DND-41 (cell line): Measurements from ENCODE around the gene METTL13.

Experiments used
- ATAC-seq: fragments of 200-7000 bp; cut with Tn5 transposase; 3 replicates; pipeline ENCODE4 v1.9.1; 2021; ENCODE audit warnings: low read depth; ENCODE audit not compliant: insufficient read depth
- DNase-seq: peaks from one replicate; pipeline ENCODE4 v3.0.0-alpha.2; 2020
- H2AFZ ChIP-seq: 2 replicates; pipeline ENCODE4 v1.6.0; 2012; ENCODE audit warnings: low read depth, low read length
- H3K27ac ChIP-seq: 2 replicates; pipeline ENCODE4 v1.5.1; 2012; ENCODE audit warnings: low read length, inconsistent platforms
- H3K27me3 ChIP-seq: fragments of 200-600 bp; sonication (generic); 2 replicates; pipeline ENCODE4 v1.6.0; 2012; ENCODE audit warnings: low read length, mild to moderate bottlenecking, inconsistent platforms; ENCODE audit not compliant: insufficient read depth, poor library complexity
- H3K36me3 ChIP-seq: 2 replicates; pipeline ENCODE4 v1.5.1; 2012; ENCODE audit warnings: low read length, inconsistent platforms; ENCODE audit not compliant: insufficient read depth
- H3K4me1 ChIP-seq: 2 replicates; pipeline ENCODE4 v1.5.1; 2012; ENCODE audit warnings: mild to moderate bottlenecking, low read length; ENCODE audit not compliant: insufficient read depth
- H3K4me2 ChIP-seq: 2 replicates; pipeline ENCODE4 v1.6.0; 2012; ENCODE audit warnings: mild to moderate bottlenecking, moderate library complexity, low read length, inconsistent platforms; ENCODE audit not compliant: insufficient read depth
- H3K4me3 ChIP-seq, 2 experiments: fragments of 200-600 bp in 1 of 2; shearing (Covaris generic) in 1 of 2; 2 replicates each; pipeline ENCODE4 v1.5.1; 2012 to 2016; ENCODE audit warnings: inconsistent platforms in 2 of 2, low read length in 2 of 2, mild to moderate bottlenecking in 2 of 2, low read depth in 1 of 2, moderate library complexity in 1 of 2
- H3K79me2 ChIP-seq: 2 replicates; pipeline ENCODE4 v1.6.0; 2012; ENCODE audit warnings: low read length, inconsistent platforms; ENCODE audit not compliant: insufficient read depth
- H3K9ac ChIP-seq: 2 replicates; pipeline ENCODE4 v1.6.0; 2012; ENCODE audit warnings: low read depth, mild to moderate bottlenecking, inconsistent platforms, low read length, moderate library complexity
- H3K9me3 ChIP-seq: 2 replicates; pipeline ENCODE4 v1.5.1; 2012; ENCODE audit warnings: low read length, moderate library complexity, mild to moderate bottlenecking, inconsistent platforms; ENCODE audit not compliant: insufficient read depth, severe bottlenecking
- H4K20me1 ChIP-seq: 2 replicates; pipeline ENCODE4 v1.6.0; 2012; ENCODE audit warnings: low read length; ENCODE audit not compliant: insufficient read depth
- CTCF ChIP-seq: IDR thresholded peaks from 2 replicates; pipeline ENCODE4 v1.5.1; 2012; ENCODE audit warnings: borderline replicate concordance, low read length, moderate library complexity, mild to moderate bottlenecking; ENCODE audit not compliant: poor library complexity, severe bottlenecking; ENCODE audit errors: extremely low read depth
- EZH2 ChIP-seq: IDR thresholded peaks from 3 replicates; pipeline ENCODE4 v1.6.1; 2012; ENCODE audit warnings: borderline replicate concordance, low read depth, mild to moderate bottlenecking, moderate library complexity, low read length, inconsistent platforms; ENCODE audit not compliant: severe bottlenecking

METTL13 gene

GRCh38 chr1:171744986-171745385 is 36.5 kb upstream of the METTL13 start:
- TF ChIP-seq CTCF (no peak), EZH2 (no peak)
- Histone ChIP-seq H4K20me1 (no peaks in the 10 kb centered on the region), H3K9me3 (no peaks in the 10 kb centered on the region), H3K9ac (no peak overlapping the region), H3K36me3 (no peaks in the 10 kb centered on the region), H2AFZ (no peak overlapping the region), H3K4me3 (no peak overlapping the region), H3K79me2 (peaks cover 22% of the 10 kb centered on the region), H3K27me3 (no peaks in the 10 kb centered on the region), H3K4me2 (no peak overlapping the region), H3K27ac (no peak overlapping the region), H3K4me1 (peaks cover 26% of the 10 kb centered on the region)
- no peak for DNase-seq
- no peak for ATAC-seq

GRCh38 chr1:171748651-171749050 is 32.8 kb upstream of the METTL13 start:
- Histone ChIP-seq H3K4me1 (peaks cover 3% of the 10 kb centered on the region), H3K79me2 (no peaks in the 10 kb centered on the region), H3K9me3 (no peaks in the 10 kb centered on the region), H3K9ac (no peak overlapping the region), H3K27me3 (no peaks in the 10 kb centered on the region), H3K4me2 (no peak overlapping the region), H3K36me3 (no peaks in the 10 kb centered on the region), H4K20me1 (no peaks in the 10 kb centered on the region), H2AFZ (no peak overlapping the region), H3K27ac (no peak overlapping the region), H3K4me3 (no peak overlapping the region)
- DNase-seq (no peak), ATAC-seq (no peak)
- TF ChIP-seq EZH2 (no peak), CTCF (no peak)

GRCh38 chr1:171751221-171751620 is 30.2 kb upstream of the METTL13 start:
- Histone ChIP-seq H3K4me2 (no peak overlapping the region), H2AFZ (no peak overlapping the region), H3K9me3 (no peaks in the 10 kb centered on the region), H3K79me2 (no peaks in the 10 kb centered on the region), H3K4me3 (no peak overlapping the region), H3K36me3 (no peaks in the 10 kb centered on the region), H4K20me1 (no peaks in the 10 kb centered on the region), H3K4me1 (no peaks in the 10 kb centered on the region), H3K27ac (no peak overlapping the region), H3K9ac (no peak overlapping the region), H3K27me3 (no peaks in the 10 kb centered on the region)
- no peak for TF ChIP-seq EZH2
- TF ChIP-seq CTCF: no peak
- DNase-seq: no peak
- no peak for ATAC-seq

GRCh38 chr1:171753182-171753581 is 28.3 kb upstream of the METTL13 start:
- H3K9me3 ChIP-seq: no peaks in the 10 kb centered on the region
- no peaks in the 10 kb centered on the region for H3K36me3 ChIP-seq
- TF ChIP-seq CTCF (no peak), EZH2 (no peak)
- no peak overlapping the region for H3K9ac ChIP-seq
- no peak overlapping the region for H2AFZ ChIP-seq
- no peaks in the 10 kb centered on the region for H3K27me3 ChIP-seq
- no peaks in the 10 kb centered on the region for H3K79me2 ChIP-seq
- H4K20me1 ChIP-seq: no peaks in the 10 kb centered on the region
- no peak overlapping the region for H3K27ac ChIP-seq
- no peaks in the 10 kb centered on the region for H3K4me1 ChIP-seq
- H3K4me3 ChIP-seq: no peak overlapping the region
- ATAC-seq (no peak), DNase-seq (no peak)
- H3K4me2 ChIP-seq: no peak overlapping the region
